Measurements from ENCODE around the gene PRG3.
"Not testable (repeated sequence)": the region's sequence is repeated elsewhere in the genome, so short reads cannot be mapped to it uniquely, and the experiment has no call there.

Gene PRG3

DNA sequence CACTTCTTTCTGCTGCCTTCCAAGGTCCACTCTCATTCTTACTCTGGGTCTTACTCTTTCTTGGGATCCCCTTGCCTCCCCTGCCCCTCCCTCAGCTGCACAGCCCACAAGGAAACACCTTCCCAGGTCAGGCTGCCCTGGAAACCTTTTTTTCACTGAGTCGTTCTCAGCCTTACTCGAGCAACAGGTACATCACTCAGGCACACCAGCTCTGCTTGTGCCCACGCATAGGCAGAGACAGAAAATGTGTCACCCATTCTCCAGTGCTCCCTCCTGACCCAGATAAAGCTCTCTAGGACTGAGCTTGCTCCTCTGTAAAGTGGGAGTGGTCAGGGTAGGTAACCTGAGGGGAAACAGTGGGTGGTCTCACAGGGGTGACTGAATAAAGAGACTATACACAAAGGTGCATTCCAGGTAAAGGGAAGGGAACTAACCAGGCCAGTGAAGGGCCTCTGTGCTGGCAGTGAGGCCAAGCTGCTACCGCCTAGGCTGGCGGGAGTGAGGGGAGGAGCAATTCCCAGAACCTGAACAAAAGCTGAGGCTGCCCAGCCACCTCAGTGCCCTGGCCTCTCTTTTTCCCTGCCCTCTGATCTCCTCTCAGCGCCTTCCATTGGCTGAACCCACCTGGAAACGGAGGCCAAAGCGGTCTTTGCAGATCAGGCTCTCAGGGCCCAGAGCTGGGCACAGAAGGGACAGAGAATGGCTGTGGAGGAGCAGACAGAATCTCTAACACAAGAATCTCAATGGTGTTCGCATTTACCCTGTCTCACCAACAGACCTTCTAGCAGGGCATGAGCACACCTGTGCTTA is 15.9 kb downstream of the PRG3 start:
- Mint-ChIP-seq H3K4me1 (ENCODE audit: low read depth) (peaks cover 24% of the 10 kb centered on the region), H3K27ac (no peak overlapping the region), H3K27me3 (peaks cover 13% of the 10 kb centered on the region), H3K36me3 (ENCODE audit: low read depth) (no peaks in the 10 kb centered on the region), H3K9me3 (no peaks in the 10 kb centered on the region), H3K4me3 (no peak overlapping the region)
- intact Hi-C loops (cut with micrococcal nuclease) = no loop called here

DNA sequence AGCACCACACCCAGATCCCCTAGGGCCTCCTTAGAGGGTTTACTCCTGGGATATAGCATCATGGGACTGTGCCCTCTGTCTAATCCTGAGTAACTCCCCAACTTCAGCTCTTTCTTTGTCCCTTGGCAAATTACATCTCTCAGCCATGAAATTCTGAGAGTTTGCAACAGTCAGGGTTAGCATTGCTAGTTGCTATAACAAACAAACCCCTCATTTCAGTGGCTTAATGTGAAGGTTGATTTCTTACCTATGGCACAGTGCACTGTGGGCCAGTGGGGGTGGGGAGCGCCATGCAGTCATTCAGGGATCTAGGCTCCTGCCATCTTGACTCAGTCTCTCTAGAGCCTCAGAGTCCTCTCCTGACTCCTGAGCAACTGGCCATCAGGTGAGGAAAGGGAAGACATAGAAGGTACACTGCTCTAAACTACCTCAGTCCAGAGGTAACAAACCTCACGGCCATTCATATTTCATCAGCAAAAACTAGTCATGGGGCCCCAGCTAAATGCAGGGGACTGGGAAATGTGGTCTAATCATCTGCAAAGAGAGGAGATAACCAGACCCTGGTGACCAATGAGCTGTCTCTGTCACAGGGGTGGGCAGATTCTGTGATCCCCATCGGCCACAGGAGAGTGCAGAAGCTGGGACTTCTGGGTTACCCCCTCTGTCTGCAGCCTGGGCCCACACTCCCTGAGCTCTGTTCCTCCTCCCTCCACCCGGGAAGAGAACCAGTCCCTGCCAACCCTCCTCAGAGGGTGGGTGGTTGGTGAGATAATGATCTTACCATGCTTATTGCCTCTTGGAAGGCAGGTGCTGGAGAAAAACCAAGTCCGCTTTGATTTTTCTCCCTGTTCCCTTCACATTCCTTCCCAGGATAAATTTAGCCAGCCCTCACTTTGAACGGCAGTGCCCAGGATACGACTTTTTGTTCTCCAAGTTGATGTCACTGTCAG is 17.5 kb downstream of the PRG3 start:
- peaks cover 13% of the 10 kb centered on the region for H3K27me3 Mint-ChIP-seq
- intact Hi-C loops (cut with micrococcal nuclease) = no loop called here
- H3K4me1 Mint-ChIP-seq (ENCODE audit: low read depth) = peaks cover 12% of the 10 kb centered on the region
- H3K27ac Mint-ChIP-seq = no peak overlapping the region
- H3K4me3 Mint-ChIP-seq = no peak overlapping the region
- no peaks in the 10 kb centered on the region for H3K9me3 Mint-ChIP-seq
- no peaks in the 10 kb centered on the region for H3K36me3 Mint-ChIP-seq (ENCODE audit: low read depth)

GRCh38 chr11:57361926-57362325 is 19.0 kb downstream of the PRG3 start:
- H3K27me3 Mint-ChIP-seq = peaks cover 8% of the 10 kb centered on the region
- H3K4me3 Mint-ChIP-seq = no peak overlapping the region
- intact Hi-C loops (cut with micrococcal nuclease) = no loop called here
- no peak overlapping the region for H3K27ac Mint-ChIP-seq
- H3K36me3 Mint-ChIP-seq (ENCODE audit: low read depth) = no peaks in the 10 kb centered on the region
- peaks cover 13% of the 10 kb centered on the region for H3K4me1 Mint-ChIP-seq (ENCODE audit: low read depth)
- H3K9me3 Mint-ChIP-seq = no peaks in the 10 kb centered on the region

GRCh38 chr11:57361420-57361819 is 19.5 kb downstream of the PRG3 start:
- H3K27ac Mint-ChIP-seq; H3K9me3 Mint-ChIP-seq; H3K36me3 Mint-ChIP-seq (ENCODE audit: low read depth); H3K4me3 Mint-ChIP-seq; intact Hi-C loops (cut with micrococcal nuclease); H3K27me3 Mint-ChIP-seq: not testable (repeated sequence)
- peaks cover 11% of the 10 kb centered on the region for H3K4me1 Mint-ChIP-seq (ENCODE audit: low read depth)

DNA sequence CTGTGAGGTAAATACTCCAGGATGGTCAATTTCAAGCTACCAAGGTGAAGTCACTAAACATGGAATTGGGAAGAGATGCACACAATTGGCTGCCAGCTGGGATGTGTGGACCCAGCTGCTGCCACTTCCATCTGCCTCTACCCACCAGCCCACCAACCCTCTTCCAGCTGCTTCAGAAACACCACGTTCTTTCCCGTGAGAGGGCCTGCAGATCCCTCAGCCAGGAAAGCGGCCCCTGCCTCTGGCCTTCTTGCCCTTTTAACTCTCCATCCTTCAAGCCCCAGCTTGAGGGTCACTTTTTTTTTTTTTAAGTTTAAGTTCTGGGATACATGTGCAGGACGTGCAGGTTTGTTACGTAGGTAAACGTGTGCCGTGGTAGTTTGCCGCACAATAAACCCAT is 20.0 kb downstream of the PRG3 start:
- H3K27ac Mint-ChIP-seq = no peak overlapping the region
- intact Hi-C loops (cut with micrococcal nuclease) = no loop called here
- H3K4me3 Mint-ChIP-seq = no peak overlapping the region

GRCh38 chr11:57359896-57360690 is 20.9 kb downstream of the PRG3 start:
- intact Hi-C loops (cut with micrococcal nuclease) = no loop called here
- Mint-ChIP-seq H3K4me1 (ENCODE audit: low read depth) (peaks cover 15% of the 10 kb centered on the region), H3K9me3 (no peaks in the 10 kb centered on the region), H3K4me3 (no peak overlapping the region), H3K36me3 (ENCODE audit: low read depth) (no peaks in the 10 kb centered on the region), H3K27me3 (peaks cover 3% of the 10 kb centered on the region), H3K27ac (no peak overlapping the region)

More for the DNA sequence above, 20.0 kb downstream of the PRG3 start:
- Mint-ChIP-seq H3K4me1 (ENCODE audit: low read depth) (peaks cover 14% of the 10 kb centered on the region), H3K9me3 (no peaks in the 10 kb centered on the region), H3K27me3 (peaks cover 3% of the 10 kb centered on the region), H3K36me3 (ENCODE audit: low read depth) (no peaks in the 10 kb centered on the region)

- H3K4me1 Mint-ChIP-seq (ENCODE audit: low read depth) = peaks cover 22% of the 10 kb centered on the region
- H3K9me3 Mint-ChIP-seq = no peaks in the 10 kb centered on the region
- intact Hi-C loops (cut with micrococcal nuclease) = no loop called here
- H3K27ac Mint-ChIP-seq = no peak overlapping the region
- no peak overlapping the region for H3K4me3 Mint-ChIP-seq
- H3K27me3 Mint-ChIP-seq = peaks cover 3% of the 10 kb centered on the region
- H3K36me3 Mint-ChIP-seq (ENCODE audit: low read depth) = no peaks in the 10 kb centered on the region
Observed at GRCh38 chr11:57359396-57359795, 21.6 kb downstream of the PRG3 start.

GRCh38 chr11:57358991-57359390 is 22.0 kb downstream of the PRG3 start:
- Mint-ChIP-seq H3K9me3 (no peaks in the 10 kb centered on the region), H3K27ac (no peak overlapping the region), H3K4me3 (no peak overlapping the region), H3K27me3 (peaks cover 3% of the 10 kb centered on the region), H3K36me3 (ENCODE audit: low read depth) (no peaks in the 10 kb centered on the region), H3K4me1 (ENCODE audit: low read depth) (peaks cover 26% of the 10 kb centered on the region)
- intact Hi-C loops (cut with micrococcal nuclease) = no loop called here

DNA sequence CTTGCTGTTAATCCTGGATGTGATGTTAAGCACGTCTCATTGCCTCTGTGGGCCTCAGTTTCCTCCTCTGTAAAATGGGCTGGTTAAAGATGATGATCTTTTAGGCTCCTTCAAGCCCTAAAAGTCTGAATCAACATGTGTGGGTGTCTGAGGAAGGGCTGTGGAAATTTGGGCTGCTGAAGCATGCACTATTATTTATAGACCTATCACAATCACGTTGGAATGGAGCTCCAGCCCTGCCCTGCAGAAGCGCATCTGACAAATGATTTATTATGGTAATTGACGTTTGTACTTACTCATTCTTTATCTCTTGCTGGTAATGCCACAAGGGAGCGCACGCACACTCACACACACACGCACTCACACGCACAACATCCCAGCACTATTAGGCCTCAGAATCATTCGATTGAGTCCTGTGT is 22.4 kb downstream of the PRG3 start:
- no peak overlapping the region for H3K27ac Mint-ChIP-seq
- H3K4me3 Mint-ChIP-seq = no peak overlapping the region
- intact Hi-C loops (cut with micrococcal nuclease) = no loop called here
- peaks cover 31% of the 10 kb centered on the region for H3K4me1 Mint-ChIP-seq (ENCODE audit: low read depth)
- no peaks in the 10 kb centered on the region for H3K36me3 Mint-ChIP-seq (ENCODE audit: low read depth)
- H3K27me3 Mint-ChIP-seq = peaks cover 3% of the 10 kb centered on the region
- no peaks in the 10 kb centered on the region for H3K9me3 Mint-ChIP-seq

- no peak overlapping the region for H3K4me3 Mint-ChIP-seq
- no peak overlapping the region for H3K27ac Mint-ChIP-seq
- no peaks in the 10 kb centered on the region for H3K36me3 Mint-ChIP-seq (ENCODE audit: low read depth)
- H3K4me1 Mint-ChIP-seq (ENCODE audit: low read depth) = peaks cover 35% of the 10 kb centered on the region
- intact Hi-C loops (cut with micrococcal nuclease) = no loop called here
- H3K9me3 Mint-ChIP-seq = no peaks in the 10 kb centered on the region
- H3K27me3 Mint-ChIP-seq = peaks cover 3% of the 10 kb centered on the region
Observed at GRCh38 chr11:57357856-57358255, 23.1 kb downstream of the PRG3 start.

DNA sequence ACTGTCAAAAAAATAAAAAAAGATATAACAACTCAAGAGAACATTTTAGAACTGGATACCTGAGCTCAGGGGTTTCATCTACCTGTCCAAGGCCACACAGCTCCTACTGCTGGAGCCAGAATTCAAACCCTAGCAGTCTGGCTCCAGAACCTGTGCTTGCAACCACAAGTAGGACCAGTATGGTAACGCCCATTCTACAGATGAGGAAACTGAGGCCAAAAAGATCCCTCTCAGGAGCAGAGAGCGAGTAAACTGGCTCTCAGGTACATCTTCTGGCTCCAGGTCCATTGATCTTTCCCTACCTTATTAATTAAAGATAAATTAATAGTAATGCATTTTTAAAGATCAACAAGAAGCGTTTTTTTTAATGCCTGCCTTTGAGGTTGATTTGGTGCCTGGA is 23.6 kb downstream of the PRG3 start:
- no peak overlapping the region for H3K27ac Mint-ChIP-seq
- H3K27me3 Mint-ChIP-seq = peaks cover 3% of the 10 kb centered on the region
- H3K9me3 Mint-ChIP-seq = no peaks in the 10 kb centered on the region
- intact Hi-C loops (cut with micrococcal nuclease) = no loop called here
- no peaks in the 10 kb centered on the region for H3K36me3 Mint-ChIP-seq (ENCODE audit: low read depth)
- H3K4me3 Mint-ChIP-seq = no peak overlapping the region
- H3K4me1 Mint-ChIP-seq (ENCODE audit: low read depth) = peaks cover 35% of the 10 kb centered on the region

DNA sequence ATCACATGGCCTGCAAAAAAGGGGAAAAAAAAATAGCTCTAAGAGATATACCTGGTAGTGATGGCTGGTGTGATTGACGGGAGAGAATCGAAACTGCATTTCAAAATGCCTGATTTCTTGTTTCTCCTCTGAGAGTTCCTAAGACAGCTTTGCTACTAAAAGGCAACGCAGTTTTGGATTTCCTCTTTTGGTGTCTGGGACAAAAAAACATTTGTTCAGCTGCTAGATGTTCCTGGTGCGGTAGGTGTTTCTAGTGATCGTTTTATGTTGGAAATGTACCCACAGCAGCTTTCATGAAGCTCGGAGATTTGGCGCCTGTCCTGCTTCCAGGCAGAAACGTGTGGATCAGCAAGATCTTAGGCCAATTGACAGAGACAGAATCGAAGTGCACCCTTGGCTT is 24.7 kb downstream of the PRG3 start:
- Mint-ChIP-seq H3K9me3 (no peaks in the 10 kb centered on the region), H3K36me3 (ENCODE audit: low read depth) (no peaks in the 10 kb centered on the region), H3K27ac (peak overlapping the region; percentile 53), H3K27me3 (no peaks in the 10 kb centered on the region), H3K4me3 (peak overlapping the region; percentile 26), H3K4me1 (ENCODE audit: low read depth) (peaks cover 35% of the 10 kb centered on the region)
- intact Hi-C loops (cut with micrococcal nuclease) = no loop called here

- H3K9me3 Mint-ChIP-seq = no peaks in the 10 kb centered on the region
- H3K4me1 Mint-ChIP-seq (ENCODE audit: low read depth) = peaks cover 35% of the 10 kb centered on the region
- intact Hi-C loops (cut with micrococcal nuclease) = no loop called here
- H3K4me3 Mint-ChIP-seq = no peak overlapping the region
- H3K36me3 Mint-ChIP-seq (ENCODE audit: low read depth) = no peaks in the 10 kb centered on the region
- peak overlapping the region; percentile 69 for H3K27ac Mint-ChIP-seq
- no peaks in the 10 kb centered on the region for H3K27me3 Mint-ChIP-seq
Observed at GRCh38 chr11:57354699-57355098, 26.3 kb downstream of the PRG3 start.

DNA sequence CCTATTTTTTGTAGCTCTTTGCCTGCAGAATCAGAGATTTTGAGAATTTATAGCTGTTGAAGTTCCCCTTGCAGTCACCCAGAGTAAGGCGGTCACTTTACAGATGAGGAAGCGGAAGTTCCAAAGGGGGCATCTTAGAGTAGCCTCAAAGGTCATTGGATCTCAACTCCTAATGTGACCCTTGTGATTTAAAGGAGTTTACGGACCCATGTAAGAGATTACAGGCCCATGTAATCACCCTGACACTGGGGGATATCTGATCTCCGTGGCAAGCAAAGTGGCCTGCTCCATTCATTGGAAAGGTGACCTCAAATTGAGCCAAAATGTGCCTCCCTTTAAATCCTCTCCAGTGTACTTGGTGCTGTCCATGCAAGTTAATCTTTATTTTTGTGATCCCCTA is 27.1 kb downstream of the PRG3 start:
- intact Hi-C loops (cut with micrococcal nuclease) = no loop called here
- H3K4me3 Mint-ChIP-seq = no peak overlapping the region

More for the DNA sequence above, 27.1 kb downstream of the PRG3 start:
- Mint-ChIP-seq H3K27me3 (no peaks in the 10 kb centered on the region), H3K27ac (peak overlapping the region; percentile 11), H3K9me3 (no peaks in the 10 kb centered on the region), H3K36me3 (ENCODE audit: low read depth) (no peaks in the 10 kb centered on the region), H3K4me1 (ENCODE audit: low read depth) (peaks cover 35% of the 10 kb centered on the region)
